Tibial nerve (tissue), 4 donors: ENCODE measurements around the gene TENM4. TPM values are rescaled to one million over a fixed set of nuclear protein-coding genes. Genes with fewer than 3 reads are reported as not detected.

Source experiments
- DNase-seq, 2 donors: peaks; one replicate each; pipeline ENCODE4 v3.0.0-alpha.2; 2019; ENCODE audit warnings: low spot score in 2 of 2
- H3K27ac ChIP-seq, 4 donors: fragments of 200-600 bp; sonication (generic) in 3 of 4; one replicate each; pipeline ENCODE4 v1.5.1; 2017 to 2019; ENCODE audit warnings: mild to moderate bottlenecking in 1 of 4
- H3K27me3 ChIP-seq, 2 donors: fragments of 200-600 bp; sonication (generic) in 1 of 2; one replicate each; pipeline versions ENCODE4 v1.5.1 to v1.6.0; 2017 to 2019
- H3K36me3 ChIP-seq, 3 donors: fragments of 200-600 bp; sonication (generic); one replicate each; pipeline ENCODE4 v1.5.1; 2018 to 2019
- H3K4me1 ChIP-seq, 4 donors: fragments of 200-600 bp; sonication (generic) in 3 of 4; one replicate each; pipeline ENCODE4 v1.5.1; 2017 to 2019
- H3K4me3 ChIP-seq, 4 donors: fragments of 200-600 bp; sonication (generic) in 3 of 4; one replicate each; pipeline ENCODE4 v1.5.1; 2017 to 2019; ENCODE audit warnings: mild to moderate bottlenecking in 1 of 4, moderate library complexity in 1 of 4
- H3K9me3 ChIP-seq, 4 donors: fragments of 200-600 bp; sonication (generic) in 3 of 4; one replicate each; pipeline ENCODE4 v1.5.1; 2017 to 2019
- CTCF ChIP-seq, 5 experiments: fragments of 200-600 bp in 3 of 5; fragments of 450-650 bp in 2 of 5; sonication (generic) in 3 of 5; IDR thresholded peaks; one replicate each; pipeline ENCODE4 v1.5.1; 2016 to 2019; ENCODE audit warnings: antibody characterized with exemption in 5 of 5, mild to moderate bottlenecking in 3 of 5, moderate library complexity in 2 of 5
- EP300 ChIP-seq, 2 donors: sonication (generic); formaldehyde crosslinking; IDR thresholded peaks; one replicate each; pipeline ENCODE4 v1.6.1; 2017; ENCODE audit warnings: antibody characterized with exemption in 2 of 2, mild to moderate bottlenecking in 1 of 2
- POLR2A ChIP-seq, 2 donors: fragments of 450-650 bp; IDR thresholded peaks; one replicate each; pipeline ENCODE4 v1.6.1; 2017; ENCODE audit warnings: antibody characterized with exemption in 2 of 2, mild to moderate bottlenecking in 2 of 2, moderate library complexity in 2 of 2
- WGBS, 2 donors: methylation state at CpG; one replicate each; pipeline ENCODE4 v1.1.5; 2018; 5-methylcytosine and 5-hydroxymethylcytosine counted together
- total RNA-seq, 4 donors: library from RNA; depleted of rRNA; stranded (reverse); fragments of >200 nt; gene quantifications; one replicate each; pipeline ENCODE4 v1.1.0, GENCODE V29; 2016

TENM4 gene
- total RNA-seq, 4 donors from 2014 or later = 15.3 to 36.3 (median 19.6) TPM

DNA sequence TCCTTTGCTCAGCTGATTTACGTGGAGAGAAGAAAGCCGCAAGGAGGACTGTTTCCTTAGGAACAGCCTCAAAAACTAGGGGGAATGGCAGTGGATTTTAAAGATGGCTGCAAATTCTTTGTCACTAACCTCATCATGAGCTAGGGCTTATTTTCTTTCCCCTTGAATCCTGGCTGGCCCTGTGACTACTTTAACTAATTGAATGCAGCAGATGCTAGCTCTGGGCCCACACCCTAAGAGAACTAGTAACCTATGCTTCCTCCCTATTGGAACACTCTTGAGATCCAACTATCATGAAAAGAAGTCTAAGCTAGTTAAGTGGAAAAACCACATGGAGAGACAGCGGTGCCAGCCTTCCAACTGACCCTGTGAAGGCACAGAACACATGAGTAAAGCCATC lies 444.8 kb downstream of the TENM4 start:
- Histone ChIP-seq H3K9me3 (peaks cover 0 to 29% (median 1%) of the 10 kb centered on the region in 4 donors), H3K4me3 (no peak overlapping the region), H3K27ac (no peak overlapping the region), H3K36me3 (no peaks in the 10 kb centered on the region), H3K4me1 (no peaks in the 10 kb centered on the region), H3K27me3 (no peaks in the 10 kb centered on the region)
- TF ChIP-seq EP300 (IDR thresholded peaks at IDR 0.05) (no peak), CTCF (IDR thresholded peaks at IDR 0.05) (no peak), POLR2A (IDR thresholded peaks at IDR 0.05) (no peak)
- DNase-seq = no peak
- WGBS, 2 donors = 92 to 97% methylated on average over 3 of the region's 3 CpGs

GRCh38 chr11:78995171-78995570 lies 445.7 kb downstream of the TENM4 start:
- 76 to 77% methylated on average over 3 of the region's 3 CpGs for WGBS, 2 donors

GRCh38 chr11:78993802-78994430 lies 446.9 kb downstream of the TENM4 start:
- Histone ChIP-seq H3K4me3 (no peak overlapping the region), H3K4me1 (no peaks in the 10 kb centered on the region), H3K27me3 (no peaks in the 10 kb centered on the region), H3K27ac (no peak overlapping the region), H3K9me3 (peaks cover 0 to 9% (median 0%) of the 10 kb centered on the region in 4 donors), H3K36me3 (no peaks in the 10 kb centered on the region)
- 75 to 90% methylated on average over 1 of the region's 1 CpG for WGBS, 2 donors
- no peak for DNase-seq
- TF ChIP-seq EP300 (IDR thresholded peaks at IDR 0.05) (no peak), CTCF (IDR thresholded peaks at IDR 0.05) (no peak), POLR2A (IDR thresholded peaks at IDR 0.05) (no peak)

More at GRCh38 chr11:78995171-78995570, 445.7 kb downstream of the TENM4 start:
- DNase-seq = no peak
- H3K4me3 ChIP-seq = no peak overlapping the region
- no peak for TF ChIP-seq CTCF (IDR thresholded peaks at IDR 0.05)
- TF ChIP-seq EP300 (IDR thresholded peaks at IDR 0.05) = no peak
- no peak for TF ChIP-seq POLR2A (IDR thresholded peaks at IDR 0.05)
- peaks cover 0 to 21% (median 0%) of the 10 kb centered on the region in 4 donors for H3K9me3 ChIP-seq
- H3K27me3 ChIP-seq = no peaks in the 10 kb centered on the region
- no peaks in the 10 kb centered on the region for H3K4me1 ChIP-seq
- no peaks in the 10 kb centered on the region for H3K36me3 ChIP-seq
- H3K27ac ChIP-seq = no peak overlapping the region

- H3K27me3 ChIP-seq = no peaks in the 10 kb centered on the region
- no peak overlapping the region for H3K27ac ChIP-seq
- DNase-seq = no peak
- H3K4me1 ChIP-seq = no peaks in the 10 kb centered on the region
- H3K4me3 ChIP-seq = no peak overlapping the region
- peaks cover 0 to 7% (median 0%) of the 10 kb centered on the region in 4 donors for H3K9me3 ChIP-seq
- H3K36me3 ChIP-seq = no peaks in the 10 kb centered on the region
- TF ChIP-seq POLR2A (IDR thresholded peaks at IDR 0.05) = no peak
- no peak for TF ChIP-seq CTCF (IDR thresholded peaks at IDR 0.05)
- TF ChIP-seq EP300 (IDR thresholded peaks at IDR 0.05) = no peak
Measured at GRCh38 chr11:78991681-78992080, 449.1 kb downstream of the TENM4 start.

DNA sequence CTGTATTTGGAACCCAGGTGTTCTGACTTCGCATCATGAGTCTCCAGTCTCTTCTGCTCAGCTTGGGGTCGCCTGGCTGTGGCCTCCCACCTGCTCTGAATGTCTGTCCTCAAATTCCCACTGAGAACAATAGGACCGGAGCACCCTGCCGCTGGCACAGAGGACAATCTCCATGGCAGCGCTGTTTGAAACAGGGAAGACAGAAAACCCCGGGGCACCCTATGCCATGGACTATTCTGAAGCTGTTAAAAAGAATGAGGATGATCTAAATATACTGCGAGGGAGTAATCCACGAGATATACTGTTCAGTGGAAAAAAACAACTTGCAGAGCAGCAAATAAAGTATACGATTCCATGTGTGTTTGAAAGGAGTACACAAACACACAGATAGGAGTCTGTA lies 450.6 kb downstream of the TENM4 start:
- no peak overlapping the region for H3K4me3 ChIP-seq
- no peaks in the 10 kb centered on the region for H3K27me3 ChIP-seq
- H3K27ac ChIP-seq = no peak overlapping the region
- no peaks in the 10 kb centered on the region for H3K4me1 ChIP-seq
- H3K9me3 ChIP-seq = peaks cover 0 to 7% (median 0%) of the 10 kb centered on the region in 4 donors
- H3K36me3 ChIP-seq = no peaks in the 10 kb centered on the region
- TF ChIP-seq EP300 (IDR thresholded peaks at IDR 0.05) (no peak), POLR2A (IDR thresholded peaks at IDR 0.05) (no peak), CTCF (IDR thresholded peaks at IDR 0.05) (no peak)
- no peak for DNase-seq
- WGBS, 2 donors = 61 to 75% methylated on average over 9 of the region's 9 CpGs
